Neuronal stem cell (in vitro differentiated cells): ENCODE results near the gene SMIM36.

ENCODE experiments used
- DNase-seq: peaks from one replicate; pipeline ENCODE4 v3.0.0-alpha.2; 2013; ENCODE audit warnings: low spot score
- H2AFZ ChIP-seq: one replicate; pipeline ENCODE4 v1.6.1; 2013; ENCODE audit warnings: mild to moderate bottlenecking, low read length, inconsistent platforms
- H2AK5ac ChIP-seq: 2 replicates; pipeline ENCODE4 v1.6.1; 2013; ENCODE audit warnings: low read depth, mild to moderate bottlenecking, inconsistent platforms, low read length, moderate library complexity, mixed read lengths
- H2BK120ac ChIP-seq: 2 replicates; pipeline ENCODE4 v1.6.1; 2013; ENCODE audit warnings: low read depth, mild to moderate bottlenecking, inconsistent platforms, low read length, moderate library complexity, mixed read lengths
- H2BK12ac ChIP-seq: one replicate; pipeline ENCODE4 v1.6.1; 2013; ENCODE audit warnings: low read length, inconsistent platforms
- H2BK15ac ChIP-seq: 2 replicates; pipeline ENCODE4 v1.6.1; 2013; ENCODE audit warnings: mild to moderate bottlenecking, low read length, inconsistent platforms, mixed read lengths
- H2BK5ac ChIP-seq: one replicate; pipeline ENCODE4 v1.6.1; 2013; ENCODE audit warnings: inconsistent platforms, mild to moderate bottlenecking, low read length, moderate library complexity
- H3K14ac ChIP-seq: one replicate; pipeline ENCODE4 v1.6.1; 2013; ENCODE audit warnings: low read length, inconsistent platforms
- H3K18ac ChIP-seq: 2 replicates; pipeline ENCODE4 v1.6.1; 2013; ENCODE audit warnings: low read length, inconsistent platforms
- H3K23ac ChIP-seq: 2 replicates; pipeline ENCODE4 v1.6.1; 2013; ENCODE audit warnings: low read depth, mild to moderate bottlenecking, mixed read lengths, low read length, inconsistent platforms; ENCODE audit not compliant: poor library complexity
- H3K27ac ChIP-seq: replicated peaks from 3 replicates; pipeline ENCODE4 v1.5.1; 2013; ENCODE audit warnings: low read length, inconsistent platforms
- H3K27me3 ChIP-seq, 3 experiments: 2 replicates each; pipeline ENCODE4 v1.6.1; 2013; ENCODE audit warnings: low read length in 3 of 3, mild to moderate bottlenecking in 2 of 3, inconsistent platforms in 1 of 3, low read depth in 1 of 3, mixed read lengths in 1 of 3, moderate library complexity in 1 of 3; ENCODE audit not compliant: control insufficient read depth in 3 of 3, insufficient read depth in 3 of 3
- H3K36me3 ChIP-seq, 2 donors: replicated peaks in 1 of 2; 2 replicates each; pipeline ENCODE4 v1.6.1; 2013; ENCODE audit warnings: low read length in 2 of 2; ENCODE audit not compliant: control insufficient read depth in 2 of 2, insufficient read depth in 2 of 2
- H3K4ac ChIP-seq: 2 replicates; pipeline ENCODE4 v1.6.1; 2013; ENCODE audit warnings: inconsistent platforms, mild to moderate bottlenecking, low read length, moderate library complexity
- H3K4me1 ChIP-seq, 2 donors: 1 replicate in 1 of 2; 2 replicates in 1 of 2; pipeline ENCODE4 v1.6.1; 2013; ENCODE audit warnings: low read length in 2 of 2, low read depth in 1 of 2; ENCODE audit not compliant: control insufficient read depth in 2 of 2, insufficient read depth in 1 of 2
- H3K4me2 ChIP-seq: one replicate; pipeline ENCODE4 v1.6.1; 2013; ENCODE audit warnings: mild to moderate bottlenecking, low read length, inconsistent platforms; ENCODE audit not compliant: insufficient read depth, poor library complexity, severe bottlenecking
- H3K4me3 ChIP-seq, 2 donors: 2 replicates each; pipeline ENCODE4 v1.5.1; 2013; ENCODE audit warnings: low read length in 2 of 2, mild to moderate bottlenecking in 2 of 2, inconsistent platforms in 1 of 2, moderate library complexity in 1 of 2
- H3K79me1 ChIP-seq: one replicate; pipeline ENCODE4 v1.6.1; 2013; ENCODE audit warnings: low read depth, mild to moderate bottlenecking, inconsistent platforms, low read length, moderate library complexity
- H3K9ac ChIP-seq: one replicate; pipeline ENCODE4 v1.6.1; 2013; ENCODE audit warnings: mild to moderate bottlenecking, low read depth, low read length, inconsistent platforms; ENCODE audit not compliant: poor library complexity
- H3K9me3 ChIP-seq, 2 donors: replicated peaks in 1 of 2; 2 replicates each; pipeline versions ENCODE3 to v1.6.1; 2013; ENCODE audit warnings: low read length in 2 of 2, mild to moderate bottlenecking in 2 of 2, inconsistent platforms in 1 of 2, low read depth in 1 of 2, mixed read lengths in 1 of 2, moderate library complexity in 1 of 2; ENCODE audit not compliant: control insufficient read depth in 2 of 2, insufficient read depth in 1 of 2
- H4K8ac ChIP-seq: one replicate; pipeline ENCODE4 v1.6.1; 2013; ENCODE audit warnings: low read depth, mild to moderate bottlenecking, inconsistent platforms, low read length, moderate library complexity
- H4K91ac ChIP-seq: one replicate; pipeline ENCODE4 v1.6.1; 2013; ENCODE audit warnings: low read length, low read depth, mild to moderate bottlenecking, inconsistent platforms; ENCODE audit not compliant: poor library complexity
- WGBS, 2 donors: extraction: QIAGEN DNeasy Blood & Tissue Kit; methylation state at CpG; one replicate each; pipeline ENCODE4 v1.1.7; 2013; ENCODE audit warnings: missing lambda C conversion rate in 2 of 2, mixed read lengths in 1 of 2; ENCODE audit not compliant: insufficient read length in 2 of 2, insufficient replicate concordance in 1 of 2; ENCODE audit errors: extremely low coverage in 2 of 2; 5-methylcytosine and 5-hydroxymethylcytosine counted together

SMIM36 gene

GRCh38 chr17:55495239-55495638, 16.0 kb downstream of the SMIM36 start:
- Histone ChIP-seq H4K8ac (no peak overlapping the region), H2BK5ac (no peak overlapping the region), H3K4me3 (no peak overlapping the region), H3K4ac (no peak overlapping the region), H3K27ac (no peak overlapping the region), H2AFZ (no peak overlapping the region), H3K4me1 (peaks cover 5 to 8% of the 10 kb centered on the region in 2 donors), H2AK5ac (no peak overlapping the region), H3K79me1 (no peaks in the 10 kb centered on the region), H3K36me3 (no peaks in the 10 kb centered on the region), H2BK120ac (no peak overlapping the region), H3K18ac (no peak overlapping the region), H3K9me3 (no peaks in the 10 kb centered on the region), H3K23ac (no peak overlapping the region), H2BK15ac (no peak overlapping the region), H2BK12ac (no peak overlapping the region), H3K14ac (no peak overlapping the region), H3K27me3 (peaks cover 0 to 13% (median 0%) of the 10 kb centered on the region in 3 experiments), H3K4me2 (no peak overlapping the region), H3K9ac (no peak overlapping the region), H4K91ac (no peak overlapping the region)
- no peak for DNase-seq
- whole genome bisulfite sequencing, 2 donors: no CpG with 5 or more reads among the region's 3 CpGs

- no peak overlapping the region for H3K23ac ChIP-seq
- H3K4me2 ChIP-seq: no peak overlapping the region
- peaks cover 0 to 13% (median 0%) of the 10 kb centered on the region in 3 experiments for H3K27me3 ChIP-seq
- H2AK5ac ChIP-seq: no peak overlapping the region
- peak overlapping the region; percentile 69 for H2AFZ ChIP-seq
- no peak overlapping the region for H3K18ac ChIP-seq
- no CpG with 5 or more reads among the region's 7 CpGs for WGBS, 2 donors
- no peaks in the 10 kb centered on the region for H3K9me3 ChIP-seq
- H2BK5ac ChIP-seq: no peak overlapping the region
- H3K9ac ChIP-seq: no peak overlapping the region
- H2BK15ac ChIP-seq: no peak overlapping the region
- H2BK12ac ChIP-seq: no peak overlapping the region
- no peak overlapping the region for H3K4ac ChIP-seq
- H4K8ac ChIP-seq: no peak overlapping the region
- no peak overlapping the region for H2BK120ac ChIP-seq
- no peak overlapping the region for H3K14ac ChIP-seq
- H3K27ac ChIP-seq: peak overlapping the region; percentile 23
- no peaks in the 10 kb centered on the region for H3K79me1 ChIP-seq
- peak; percentile 53 for DNase-seq
- no peak overlapping the region for H4K91ac ChIP-seq
- H3K36me3 ChIP-seq: no peaks in the 10 kb centered on the region
- H3K4me3 ChIP-seq: no peak overlapping the region
- H3K4me1 ChIP-seq: peaks cover 5 to 10% of the 10 kb centered on the region in 2 donors
These were observed 18.4 kb downstream of the SMIM36 start for GRCh38 chr17:55492781-55493341.

- Histone ChIP-seq H3K18ac (no peak overlapping the region), H4K91ac (no peak overlapping the region), H2AK5ac (no peak overlapping the region), H3K27ac (no peak overlapping the region), H2BK5ac (no peak overlapping the region), H2BK120ac (no peak overlapping the region), H3K4ac (no peak overlapping the region), H2AFZ (no peak overlapping the region), H3K36me3 (no peaks in the 10 kb centered on the region), H3K9ac (no peak overlapping the region), H3K23ac (no peak overlapping the region), H2BK15ac (no peak overlapping the region), H3K4me1 (peaks cover 5 to 10% of the 10 kb centered on the region in 2 donors), H3K4me3 (no peak overlapping the region), H2BK12ac (no peak overlapping the region), H3K27me3 (peaks cover 0 to 7% (median 0%) of the 10 kb centered on the region in 3 experiments), H3K79me1 (no peaks in the 10 kb centered on the region), H3K9me3 (no peaks in the 10 kb centered on the region), H3K14ac (no peak overlapping the region), H4K8ac (no peak overlapping the region), H3K4me2 (no peak overlapping the region)
- no peak for DNase-seq
- no CpG with 5 or more reads among the region's 4 CpGs for WGBS, 2 donors
These were observed 20.9 kb downstream of the SMIM36 start for GRCh38 chr17:55490376-55490775.

GRCh38 chr17:55487695-55488432, 23.4 kb downstream of the SMIM36 start:
- Histone ChIP-seq H2AK5ac (no peak overlapping the region), H3K4me1 (peaks cover 3% of the 10 kb centered on the region in 2 donors), H3K9ac (no peak overlapping the region), H3K4me2 (no peak overlapping the region), H3K79me1 (no peaks in the 10 kb centered on the region), H3K14ac (no peak overlapping the region), H3K4me3 (no peak overlapping the region), H2BK12ac (no peak overlapping the region), H3K36me3 (no peaks in the 10 kb centered on the region), H2BK120ac (no peak overlapping the region), H3K18ac (peak overlapping the region; percentile 24), H3K4ac (no peak overlapping the region), H3K9me3 (no peaks in the 10 kb centered on the region), H4K8ac (no peak overlapping the region), H2BK15ac (no peak overlapping the region), H3K23ac (no peak overlapping the region), H4K91ac (no peak overlapping the region), H3K27me3 (no peaks in the 10 kb centered on the region), H3K27ac (no peak overlapping the region), H2BK5ac (no peak overlapping the region), H2AFZ (no peak overlapping the region)
- no CpG with 5 or more reads among the region's 7 CpGs for WGBS, 2 donors
- DNase-seq: no peak
